Transverse colon (tissue), 4 donors: ENCODE measurements around the gene UEVLD. TPM values are rescaled to one million over a fixed set of nuclear protein-coding genes. Genes with fewer than 3 reads are reported as not detected.
A peak's percentile ranks its signal among the peaks of the same experiment; 100 is the strongest.

Source experiments
- DNase-seq: peaks from one replicate; pipeline ENCODE4 v3.0.0-alpha.2; 2019
- H3K27ac ChIP-seq, 4 donors: fragments of 200-600 bp; sonication (generic); 2 replicates each; pipeline ENCODE4 v1.5.1; 2016 to 2018; ENCODE audit warnings: inconsistent platforms in 4 of 4
- H3K27me3 ChIP-seq: fragments of 200-600 bp; sonication (generic); 2 replicates; pipeline ENCODE4 v1.5.1; 2017; ENCODE audit warnings: inconsistent platforms
- H3K36me3 ChIP-seq, 4 donors: fragments of 200-600 bp; sonication (generic); 2 replicates each; pipeline ENCODE4 v1.5.1; 2017 to 2019; ENCODE audit warnings: inconsistent platforms in 4 of 4
- H3K4me1 ChIP-seq, 4 donors: fragments of 200-600 bp; sonication (generic); 2 replicates each; pipeline ENCODE4 v1.5.1; 2017 to 2020; ENCODE audit warnings: inconsistent platforms in 4 of 4
- H3K4me3 ChIP-seq, 4 donors: fragments of 200-600 bp; sonication (generic); 1 replicate in 1 of 4; 2 replicates in 3 of 4; pipeline versions ENCODE4 v1.5.1 to v1.6.1; 2017 to 2019; ENCODE audit warnings: inconsistent platforms in 4 of 4
- H3K9me3 ChIP-seq, 2 donors: fragments of 200-600 bp; sonication (generic); 2 replicates each; pipeline ENCODE4 v1.5.1; 2017 to 2019; ENCODE audit warnings: inconsistent platforms in 2 of 2
- EP300 ChIP-seq: sonication (generic); formaldehyde crosslinking; IDR thresholded peaks from one replicate; pipeline ENCODE4 v1.6.1; 2017; ENCODE audit warnings: antibody characterized with exemption, low read depth
- POLR2A ChIP-seq: fragments of 450-650 bp; IDR thresholded peaks from one replicate; pipeline ENCODE4 v1.6.1; 2016; ENCODE audit warnings: antibody characterized with exemption, mild to moderate bottlenecking, moderate library complexity
- POLR2AphosphoS5 ChIP-seq, 3 donors: sonication (generic); formaldehyde crosslinking; IDR thresholded peaks; one replicate each; pipeline ENCODE4 v1.6.1; 2016; ENCODE audit warnings: antibody characterized with exemption in 3 of 3
- WGBS, 2 donors: methylation state at CpG; one replicate each; pipeline ENCODE4 v1.1.5; 2018; ENCODE audit warnings: low coverage in 1 of 2; 5-methylcytosine and 5-hydroxymethylcytosine counted together
- in situ Hi-C, 4 donors: fragments of 200-750 bp; cut with MboI; loops; one replicate each; pipeline versions ENCODE4 v1.15.0 to v1.15.1; 2017; ENCODE audit warnings: low sequenced_read_pairs in 3 of 4, low pct_ligation_motif_present in 1 of 4, low pct_unique_long_range_greater_than_20kb in 1 of 4
- intact Hi-C: fragments of 100-400 bp; cut with DNase I; formaldehyde crosslinking; loops from one replicate; pipeline ENCODE4 v1.15.1; 2023; ENCODE audit warnings: low total_unique reads
- total RNA-seq, 4 donors: library from RNA; depleted of rRNA; stranded (reverse); fragments of >200 nt; gene quantifications; one replicate each; pipeline ENCODE4 v1.1.0, GENCODE V29; 2016
- TF ChIP-seq, protein P1 (sequence below), 5 experiments: fragments of 200-600 bp in 3 of 5; fragments of 450-650 bp in 2 of 5; sonication (generic) in 3 of 5; IDR thresholded peaks; 1 replicate in 2 of 5; 2 replicates in 3 of 5; pipeline ENCODE4 v1.5.1; 2016 to 2017; ENCODE audit warnings: antibody characterized with exemption in 5 of 5, inconsistent platforms in 3 of 5, mild to moderate bottlenecking in 2 of 5, moderate library complexity in 1 of 5

UEVLD gene
- total RNA-seq, 4 donors from 2014 or later = 11.2 to 40.3 (median 25.3) TPM

DNA sequence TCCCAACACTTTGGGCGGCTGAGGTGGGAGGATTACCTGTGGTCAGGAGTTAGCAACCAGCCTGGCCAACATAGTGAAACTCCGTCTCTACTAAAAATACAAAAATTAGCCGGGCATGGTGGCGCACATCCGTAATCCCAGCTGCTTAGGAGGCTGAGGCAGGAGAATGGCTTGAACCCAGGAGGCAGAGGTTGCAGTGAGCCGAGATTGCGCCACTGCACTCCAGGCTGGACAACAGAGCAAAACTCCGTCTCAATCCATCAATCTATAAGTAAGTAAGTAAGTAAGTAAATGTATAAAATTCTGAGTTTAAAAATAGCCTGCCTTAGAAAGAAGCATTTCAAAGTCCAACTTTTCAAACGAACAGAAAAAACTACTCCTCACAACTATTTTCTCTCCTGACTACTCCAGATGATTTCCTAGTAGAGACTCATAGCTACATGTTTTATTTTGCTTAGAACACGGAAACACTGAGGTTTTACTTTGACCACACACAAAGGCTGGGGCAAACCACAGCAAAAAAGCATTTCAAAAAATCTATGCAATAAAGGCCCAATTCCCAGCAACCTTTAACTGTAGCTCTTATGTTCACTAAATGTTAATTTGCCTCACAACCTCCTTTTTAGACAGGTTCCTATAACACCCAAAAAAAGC, 29.3 kb upstream of the UEVLD start:
- Histone ChIP-seq H3K36me3 (peaks cover 0 to 23% (median 6%) of the 10 kb centered on the region in 4 donors), H3K27ac (peak overlapping the region; percentile 30 to 53 (median 42)), H3K27me3 (no peaks in the 10 kb centered on the region), H3K4me3 (no peak overlapping the region), H3K9me3 (no peaks in the 10 kb centered on the region), H3K4me1 (peaks cover 7 to 21% (median 12%) of the 10 kb centered on the region in 4 donors)
- WGBS, 2 donors = 69 to 71% methylated on average over 9 to 10 of the region's 10 CpGs
- in situ Hi-C loops (no loop called here), intact Hi-C loops (no loop called here)
- no peak for TF ChIP-seq POLR2A
- TF ChIP-seq, protein P1, sequence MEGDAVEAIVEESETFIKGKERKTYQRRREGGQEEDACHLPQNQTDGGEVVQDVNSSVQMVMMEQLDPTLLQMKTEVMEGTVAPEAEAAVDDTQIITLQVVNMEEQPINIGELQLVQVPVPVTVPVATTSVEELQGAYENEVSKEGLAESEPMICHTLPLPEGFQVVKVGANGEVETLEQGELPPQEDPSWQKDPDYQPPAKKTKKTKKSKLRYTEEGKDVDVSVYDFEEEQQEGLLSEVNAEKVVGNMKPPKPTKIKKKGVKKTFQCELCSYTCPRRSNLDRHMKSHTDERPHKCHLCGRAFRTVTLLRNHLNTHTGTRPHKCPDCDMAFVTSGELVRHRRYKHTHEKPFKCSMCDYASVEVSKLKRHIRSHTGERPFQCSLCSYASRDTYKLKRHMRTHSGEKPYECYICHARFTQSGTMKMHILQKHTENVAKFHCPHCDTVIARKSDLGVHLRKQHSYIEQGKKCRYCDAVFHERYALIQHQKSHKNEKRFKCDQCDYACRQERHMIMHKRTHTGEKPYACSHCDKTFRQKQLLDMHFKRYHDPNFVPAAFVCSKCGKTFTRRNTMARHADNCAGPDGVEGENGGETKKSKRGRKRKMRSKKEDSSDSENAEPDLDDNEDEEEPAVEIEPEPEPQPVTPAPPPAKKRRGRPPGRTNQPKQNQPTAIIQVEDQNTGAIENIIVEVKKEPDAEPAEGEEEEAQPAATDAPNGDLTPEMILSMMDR (IDR thresholded peaks at IDR 0.05) = no peak
- no peak for DNase-seq

GRCh38 chr11:18615628-18616392, 27.3 kb upstream of the UEVLD start:
- in situ Hi-C loops = no loop called here
- H3K36me3 ChIP-seq = peaks cover 0 to 41% (median 13%) of the 10 kb centered on the region in 4 donors

GRCh38 chr11:18614667-18615066, 26.1 kb upstream of the UEVLD start:
- WGBS, 2 donors = 95% methylated on average over 10 of the region's 10 CpGs; no CpG with 5 or more reads in 1 of the 2 donors
- no peak overlapping the region for H3K27ac ChIP-seq
- H3K36me3 ChIP-seq = peaks cover 0 to 51% (median 15%) of the 10 kb centered on the region in 4 donors
- DNase-seq = no peak
- no peaks in the 10 kb centered on the region for H3K27me3 ChIP-seq
- TF ChIP-seq, protein P1 (IDR thresholded peaks at IDR 0.05) = no peak
- TF ChIP-seq EP300 (no peak), POLR2A (no peak), POLR2AphosphoS5 (IDR thresholded peaks at IDR 0.05) (no peak)
- H3K9me3 ChIP-seq = no peaks in the 10 kb centered on the region
- no peak overlapping the region for H3K4me3 ChIP-seq
- intact Hi-C loops (no loop called here), in situ Hi-C loops (no loop called here)
- peaks cover 7 to 21% (median 10%) of the 10 kb centered on the region in 4 donors for H3K4me1 ChIP-seq

More at GRCh38 chr11:18615628-18616392, 27.3 kb upstream of the UEVLD start:
- WGBS, 2 donors = 78 to 93% methylated on average over 9 to 11 of the region's 11 CpGs
- no peak for DNase-seq
- TF ChIP-seq POLR2A (no peak), EP300 (no peak), POLR2AphosphoS5 (IDR thresholded peaks at IDR 0.05) (no peak)
- TF ChIP-seq, protein P1 (IDR thresholded peaks at IDR 0.05) = no peak
- Histone ChIP-seq H3K27ac (no peak overlapping the region), H3K4me3 (no peak overlapping the region), H3K27me3 (no peaks in the 10 kb centered on the region), H3K4me1 (peaks cover 7 to 21% (median 10%) of the 10 kb centered on the region in 4 donors), H3K9me3 (no peaks in the 10 kb centered on the region)
- intact Hi-C loops = no loop called here

DNA sequence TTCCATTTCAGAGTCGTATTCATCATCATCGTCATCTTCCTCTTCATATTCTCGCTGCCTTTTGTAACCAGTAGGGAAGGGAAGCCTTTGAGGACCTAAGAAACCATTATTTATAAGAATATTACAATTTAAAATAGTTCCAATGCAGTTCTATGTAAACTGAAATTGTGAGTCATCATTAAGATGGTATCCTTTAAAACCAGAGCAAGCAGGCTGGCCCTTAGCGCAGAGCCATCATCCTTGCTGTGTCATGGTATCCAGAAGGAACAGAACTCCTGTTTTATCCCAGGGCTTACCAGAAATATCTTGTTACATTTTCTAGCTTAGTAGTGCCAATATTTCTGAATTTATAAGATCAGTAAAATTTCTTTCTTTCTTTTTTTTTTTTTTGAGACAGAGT, 23.9 kb upstream of the UEVLD start:
- DNase-seq = no peak
- intact Hi-C loops = no loop called here
- in situ Hi-C loops = no loop called here
- Histone ChIP-seq H3K36me3 (peaks cover 0 to 70% (median 15%) of the 10 kb centered on the region in 4 donors), H3K27ac (no peak overlapping the region), H3K27me3 (no peaks in the 10 kb centered on the region), H3K4me3 (no peak overlapping the region), H3K4me1 (no peaks in the 10 kb centered on the region), H3K9me3 (no peaks in the 10 kb centered on the region)
- 94 to 96% methylated on average over 4 of the region's 4 CpGs for WGBS, 2 donors
- TF ChIP-seq, protein P1 (IDR thresholded peaks at IDR 0.05) = no peak
- no peak for TF ChIP-seq EP300
- TF ChIP-seq POLR2AphosphoS5 (IDR thresholded peaks at IDR 0.05) = no peak
- no peak for TF ChIP-seq POLR2A
